GM18907 (cell line): Measurements from ENCODE around the gene GPR143.
"Not testable (repeated sequence)": the region's sequence is repeated elsewhere in the genome, so short reads cannot be mapped to it uniquely, and the experiment has no call there.

Source experiments
- ATAC-seq: cut with Tn5 transposase; IDR thresholded peaks from one replicate; pipeline ENCODE4 v1.9.1; 2021; ENCODE audit warnings: mild to moderate bottlenecking, moderate library complexity; ENCODE audit not compliant: unreplicated experiment

The GPR143 gene

GRCh38 chrX:9765737-9766097 is at the start of gene GPR143:
GPR143 (minus strand) TSS chrX:9765847; CDS start chrX:9765817, 30 bp downstream.
- ATAC-seq, result no peak

- not testable (repeated sequence) for ATAC-seq
Observed at GRCh38 chrX:9811086-9811485, 45.4 kb upstream of the GPR143 start.

- not testable (repeated sequence) for ATAC-seq
Observed at GRCh38 chrX:9809876-9810275, 44.2 kb upstream of the GPR143 start.

GRCh38 chrX:9807355-9808182 is 41.9 kb upstream of the GPR143 start:
- ATAC-seq, result no peak

- no peak for ATAC-seq
Observed at GRCh38 chrX:9805956-9806355, 40.3 kb upstream of the GPR143 start.

GRCh38 chrX:9804444-9804843 is 38.8 kb upstream of the GPR143 start:
- no peak for ATAC-seq

- ATAC-seq, result no peak
Observed at GRCh38 chrX:9802737-9803136, 37.1 kb upstream of the GPR143 start.

- no peak for ATAC-seq
Observed at GRCh38 chrX:9797384-9798360, 32.0 kb upstream of the GPR143 start.

GRCh38 chrX:9794495-9794894 is 28.8 kb upstream of the GPR143 start:
- no peak for ATAC-seq

- no peak for ATAC-seq
Observed at GRCh38 chrX:9790866-9791265, 25.2 kb upstream of the GPR143 start.

- ATAC-seq, result no peak
Observed at GRCh38 chrX:9789555-9789954, 23.9 kb upstream of the GPR143 start.

- no peak for ATAC-seq
Observed at GRCh38 chrX:9788911-9789310, 23.3 kb upstream of the GPR143 start.

- no peak for ATAC-seq
Observed at GRCh38 chrX:9786798-9787635, 21.4 kb upstream of the GPR143 start.

- ATAC-seq, result no peak
Observed at GRCh38 chrX:9785944-9786797, 20.5 kb upstream of the GPR143 start, which contains the start of gene SHROOM2. SHROOM2 (plus strand) TSS chrX:9786429; CDS start chrX:9786546, 117 bp downstream.

GRCh38 chrX:9785254-9785943 is 19.8 kb upstream of the GPR143 start:
- ATAC-seq, result no peak

- no peak for ATAC-seq
Observed at GRCh38 chrX:9784332-9784731, 18.7 kb upstream of the GPR143 start.

GRCh38 chrX:9781941-9782340 is 16.3 kb upstream of the GPR143 start:
- ATAC-seq, result no peak

GRCh38 chrX:9775930-9776329 is 10.3 kb upstream of the GPR143 start:
- no peak for ATAC-seq

GRCh38 chrX:9772943-9773342 is 7.3 kb upstream of the GPR143 start:
- ATAC-seq, result no peak
